T47D (cell line): ENCODE data around the gene RALGAPB.

Source experiments
- DNase-seq, 2 experiments: peaks; one replicate each; pipeline versions ENCODE4 v3.0.0 to v3.0.0-alpha.2; 2011 to 2012; ENCODE audit warnings: low read depth in 1 of 2, low spot score in 1 of 2
- JUND ChIP-seq: IDR thresholded peaks from 2 replicates; pipeline ENCODE4 v1.6.1; 2012; ENCODE audit warnings: low read depth
- in situ Hi-C: cut with HindIII; loops from 2 replicates; pipeline ENCODE4 v1.10.0; 2016; ENCODE audit warnings: low sequenced_read_pairs, low pct_unique_long_range_greater_than_20kb

RALGAPB gene

DNA sequence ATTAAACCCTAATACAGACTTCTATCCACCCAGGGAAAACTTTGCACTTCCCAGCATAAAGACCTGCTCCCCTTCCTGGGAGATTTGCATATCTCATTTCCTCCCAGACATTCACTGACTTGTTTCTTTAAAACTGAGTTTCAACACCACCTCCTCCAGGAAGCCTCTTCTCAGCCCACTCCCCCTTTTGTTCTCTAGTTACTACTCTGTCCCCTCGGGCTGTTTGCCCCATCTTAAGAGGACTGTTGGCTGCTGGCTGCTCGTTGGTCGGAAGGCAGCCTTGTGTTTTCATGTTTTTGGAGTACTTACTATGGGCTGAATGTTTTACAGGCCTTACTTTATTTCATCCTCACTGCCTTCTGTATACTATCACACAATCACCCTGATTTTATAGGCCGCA is 135.5 kb downstream of the RALGAPB start:
- in situ Hi-C loops: no loop called here
- no peak for DNase-seq
- TF ChIP-seq JUND: no peak

- no peak for TF ChIP-seq JUND
- DNase-seq: no peak
- in situ Hi-C loops: no loop called here
These were observed 137.2 kb downstream of the RALGAPB start for GRCh38 chr20:38609815-38610214.

GRCh38 chr20:38610521-38610920 is 137.9 kb downstream of the RALGAPB start:
- DNase-seq: peak in 1 of 2 experiments; percentile 53
- no peak for TF ChIP-seq JUND
- in situ Hi-C loops: no loop called here

DNA sequence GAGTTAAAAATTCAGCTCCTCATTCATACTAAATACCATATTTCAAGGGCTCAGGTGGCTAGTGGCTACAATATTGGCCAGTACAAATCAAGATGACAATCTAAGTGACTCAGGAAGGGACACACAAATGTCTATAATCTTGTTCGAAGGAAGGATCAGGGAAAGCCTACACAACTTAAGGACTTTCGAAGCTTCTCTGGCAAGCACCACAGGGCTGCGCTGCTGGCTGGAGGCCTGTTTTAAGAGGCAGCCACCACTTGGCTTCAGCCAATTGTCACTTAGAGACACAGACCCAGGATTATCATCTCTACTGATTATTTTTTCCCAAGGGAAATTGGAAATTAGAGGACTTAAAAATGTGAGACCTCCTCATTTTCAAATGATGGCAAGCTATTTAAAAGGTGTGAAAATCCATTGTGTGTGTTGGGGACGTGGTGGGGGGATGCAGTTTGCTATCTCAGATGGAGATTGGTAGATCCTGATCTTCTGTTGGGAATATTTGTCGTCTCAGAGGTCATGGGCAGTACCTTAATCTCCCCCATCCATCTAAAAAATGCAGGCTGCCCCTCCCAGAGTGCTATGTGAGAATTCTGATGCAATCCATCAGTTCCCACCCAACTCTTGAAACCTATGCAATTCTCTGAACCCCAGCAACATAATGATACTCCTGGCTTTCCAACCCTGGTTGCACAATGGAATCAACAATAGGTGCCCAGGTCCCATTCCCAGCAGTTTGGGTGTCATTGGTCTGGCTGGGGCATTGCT is 140.3 kb downstream of the RALGAPB start:
- TF ChIP-seq JUND: no peak
- in situ Hi-C loops: no loop called here
- no peak for DNase-seq

DNA sequence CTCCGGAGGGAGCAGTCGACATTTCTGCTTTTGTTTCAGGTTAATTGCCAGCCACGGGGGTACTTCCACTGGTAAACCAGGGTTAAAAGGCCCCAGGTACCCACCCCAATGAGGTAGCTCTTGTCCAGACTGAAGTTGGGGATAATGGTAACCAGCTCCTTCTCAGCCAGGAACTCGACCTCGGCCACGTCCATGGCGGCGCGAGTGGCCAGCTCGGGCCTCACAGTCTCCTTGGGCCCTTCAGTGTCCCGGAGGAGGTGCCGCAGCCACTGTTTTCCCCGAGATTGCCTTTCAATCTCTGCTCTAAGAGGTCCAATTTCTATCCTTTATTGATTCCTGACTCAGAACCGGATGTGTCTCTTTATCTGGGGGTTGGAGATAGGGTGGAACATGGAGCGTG is 142.6 kb downstream of the RALGAPB start:
- in situ Hi-C loops: no loop called here
- no peak for DNase-seq
- no peak for TF ChIP-seq JUND

DNA sequence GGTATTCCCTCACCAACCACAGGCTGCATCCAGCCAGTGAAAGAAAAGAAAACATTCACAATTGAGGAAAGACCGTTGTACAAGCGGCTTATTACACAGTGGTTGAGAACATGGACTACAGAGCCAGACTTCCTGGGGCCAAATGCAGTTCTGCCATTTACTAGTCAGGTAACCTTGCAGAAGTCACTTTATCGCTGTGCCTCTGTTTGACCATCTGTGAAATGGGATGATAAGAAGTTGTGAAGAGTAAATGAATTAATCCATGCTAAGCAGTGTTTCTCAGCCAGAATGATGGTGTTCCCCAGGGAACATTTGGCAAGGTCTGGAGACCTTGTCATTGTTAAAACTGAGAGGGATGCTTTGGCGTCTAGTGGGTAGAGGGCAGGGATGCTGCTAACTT is 143.8 kb downstream of the RALGAPB start:
- TF ChIP-seq JUND: no peak
- in situ Hi-C loops: no loop called here
- DNase-seq: no peak

DNA sequence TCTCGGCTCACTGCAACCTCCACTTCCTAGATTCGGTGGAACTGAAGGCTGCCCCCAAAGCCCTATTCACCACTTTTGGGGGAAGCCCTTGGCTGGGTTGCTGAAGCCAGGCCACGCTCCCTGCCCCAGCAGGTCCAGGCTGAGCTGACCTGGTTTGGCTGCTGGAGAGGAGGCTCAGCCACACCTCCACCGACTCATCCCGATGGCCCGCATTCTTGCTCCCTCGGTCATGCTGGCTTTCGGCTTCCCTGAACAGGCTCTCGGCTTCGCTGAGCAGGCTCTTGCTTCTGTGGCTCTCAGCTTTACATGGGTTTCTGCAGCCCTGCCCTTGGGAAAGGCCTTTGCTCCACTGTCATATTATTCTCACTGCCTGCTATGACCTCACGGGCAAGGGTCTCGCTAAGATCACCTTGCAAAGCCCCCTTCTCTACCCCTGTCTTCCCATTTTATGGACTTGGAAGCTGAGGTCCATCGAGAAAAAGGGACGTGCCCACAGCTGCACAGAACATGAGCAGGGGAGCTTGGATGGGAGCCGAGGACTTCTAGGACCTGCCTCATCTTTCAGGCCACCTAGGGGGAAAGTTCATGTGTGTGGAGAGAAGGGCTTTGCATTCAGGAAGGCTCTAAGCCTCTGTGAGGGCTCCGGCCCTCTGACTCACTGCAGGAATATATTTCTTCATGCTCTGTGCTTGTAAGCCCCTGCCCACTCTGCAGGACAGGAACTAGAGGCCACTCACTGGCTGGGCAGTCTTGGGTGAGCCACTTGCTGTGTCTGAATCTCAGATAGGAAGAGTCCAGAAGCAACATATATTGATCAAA is 144.6 kb downstream of the RALGAPB start:
- DNase-seq: peak; percentile 54 to 84
- in situ Hi-C loops: no loop called here
- TF ChIP-seq JUND: no peak

- no peak for TF ChIP-seq JUND
- DNase-seq: no peak
- in situ Hi-C loops: no loop called here
These were observed 145.2 kb downstream of the RALGAPB start for GRCh38 chr20:38617830-38618196.

DNA sequence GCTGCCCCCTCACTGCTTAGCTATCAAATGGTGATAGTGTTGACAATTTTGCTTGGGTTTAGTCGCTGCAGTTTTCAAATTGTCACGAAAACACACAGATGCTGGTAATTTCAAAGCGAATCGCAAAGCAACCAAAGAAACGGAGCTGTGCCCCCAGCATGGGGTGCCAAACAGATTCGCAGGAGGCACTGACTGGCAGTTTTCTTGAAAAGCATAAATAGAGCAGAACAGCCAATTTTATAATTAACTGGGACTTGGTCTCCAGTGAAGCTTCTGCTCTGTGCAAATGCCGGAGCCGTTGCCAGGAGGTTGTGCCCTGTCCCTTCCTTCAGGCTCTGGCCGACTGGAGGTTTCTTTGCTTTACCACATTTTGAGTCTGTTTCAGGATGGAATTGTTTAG is 147.8 kb downstream of the RALGAPB start:
- in situ Hi-C loops: no loop called here
- TF ChIP-seq JUND: no peak
- DNase-seq: no peak

DNA sequence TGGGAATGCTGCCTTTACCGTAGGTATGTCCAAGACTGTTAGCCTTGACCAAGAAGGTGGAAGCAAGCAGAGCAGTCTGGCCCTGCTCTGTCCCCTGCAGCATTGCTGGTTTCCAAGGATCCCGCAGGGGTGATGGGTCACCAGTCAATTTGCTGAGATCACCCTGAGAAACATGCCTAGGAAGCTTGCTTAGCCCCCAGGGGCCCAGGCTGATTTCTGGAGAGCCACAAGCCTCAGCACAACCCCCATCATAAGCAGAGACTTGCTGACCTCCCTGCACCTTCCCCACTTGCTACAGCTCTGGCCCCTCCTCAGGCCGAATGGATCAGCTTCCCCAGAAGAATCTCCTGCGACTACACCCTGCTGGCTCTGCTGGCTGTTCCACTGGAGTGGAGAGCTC is 150.4 kb downstream of the RALGAPB start:
- in situ Hi-C loops: no loop called here
- no peak for DNase-seq
- no peak for TF ChIP-seq JUND

- no peak for TF ChIP-seq JUND
- no peak for DNase-seq
- in situ Hi-C loops: no loop called here
These were observed 151.4 kb downstream of the RALGAPB start for GRCh38 chr20:38624084-38624483.

DNA sequence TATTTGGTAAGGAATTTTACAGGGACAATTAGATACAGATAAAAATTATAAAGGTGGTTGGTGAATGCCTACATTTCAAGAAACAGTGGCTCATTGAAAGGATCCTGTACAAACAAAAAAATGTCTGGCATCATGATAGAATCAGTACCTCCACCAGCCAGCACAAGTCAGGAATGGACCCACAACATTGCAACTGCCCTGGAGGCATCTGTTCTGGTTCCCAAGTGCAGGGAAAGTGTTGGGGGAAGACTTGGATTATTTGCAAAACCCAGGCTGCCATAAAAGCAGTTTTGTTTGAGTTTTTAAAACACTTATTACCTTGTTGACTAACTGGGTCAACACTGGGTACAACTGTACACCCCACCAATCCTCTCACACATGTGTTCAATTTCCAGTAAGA is 153.3 kb downstream of the RALGAPB start:
- no peak for TF ChIP-seq JUND
- DNase-seq: peak in 1 of 2 experiments; percentile 69
- in situ Hi-C loops: no loop called here

DNA sequence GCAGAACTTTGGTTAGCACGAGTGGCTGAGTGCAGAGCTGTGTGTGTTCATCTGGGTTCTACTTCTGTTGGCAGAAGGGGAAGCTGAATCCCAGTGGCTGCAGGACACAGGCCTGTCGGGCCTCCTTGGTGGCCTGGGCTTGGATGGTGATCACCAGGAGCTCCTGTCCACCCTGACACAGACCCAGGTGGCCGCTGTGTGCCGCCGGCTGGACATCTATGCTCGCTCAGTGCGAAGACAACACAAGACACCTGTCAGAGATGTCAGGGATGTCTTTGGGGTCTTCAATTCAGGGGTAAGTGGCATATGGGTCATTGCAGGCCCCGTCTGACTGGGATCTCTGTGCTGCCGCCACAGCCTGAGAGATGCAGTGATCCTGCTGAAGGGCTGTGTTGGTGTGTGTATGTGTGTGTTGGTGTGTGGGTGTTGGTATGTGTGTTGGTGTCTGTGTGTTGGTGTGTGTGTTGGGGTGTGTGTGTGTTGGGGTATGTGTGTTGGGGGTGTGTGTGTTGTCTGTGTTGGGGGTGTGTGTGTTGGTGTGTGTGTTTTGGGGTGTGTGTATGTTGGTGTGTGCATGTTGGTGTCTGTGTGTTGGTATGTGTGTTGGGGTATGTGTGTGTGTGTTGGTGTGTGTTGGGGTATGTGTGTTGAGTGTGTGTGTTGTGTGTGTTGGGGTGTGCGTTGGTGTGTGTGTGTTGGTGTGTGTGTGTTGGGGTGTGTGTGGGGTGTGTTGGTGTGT is 154.4 kb downstream of the RALGAPB start:
- no peak for TF ChIP-seq JUND
- no peak for DNase-seq
- in situ Hi-C loops: no loop called here
